Measurements from ENCODE around the gene SORBS1.
A peak's percentile ranks its signal among the peaks of the same experiment; 100 is the strongest.

SORBS1 gene

DNA sequence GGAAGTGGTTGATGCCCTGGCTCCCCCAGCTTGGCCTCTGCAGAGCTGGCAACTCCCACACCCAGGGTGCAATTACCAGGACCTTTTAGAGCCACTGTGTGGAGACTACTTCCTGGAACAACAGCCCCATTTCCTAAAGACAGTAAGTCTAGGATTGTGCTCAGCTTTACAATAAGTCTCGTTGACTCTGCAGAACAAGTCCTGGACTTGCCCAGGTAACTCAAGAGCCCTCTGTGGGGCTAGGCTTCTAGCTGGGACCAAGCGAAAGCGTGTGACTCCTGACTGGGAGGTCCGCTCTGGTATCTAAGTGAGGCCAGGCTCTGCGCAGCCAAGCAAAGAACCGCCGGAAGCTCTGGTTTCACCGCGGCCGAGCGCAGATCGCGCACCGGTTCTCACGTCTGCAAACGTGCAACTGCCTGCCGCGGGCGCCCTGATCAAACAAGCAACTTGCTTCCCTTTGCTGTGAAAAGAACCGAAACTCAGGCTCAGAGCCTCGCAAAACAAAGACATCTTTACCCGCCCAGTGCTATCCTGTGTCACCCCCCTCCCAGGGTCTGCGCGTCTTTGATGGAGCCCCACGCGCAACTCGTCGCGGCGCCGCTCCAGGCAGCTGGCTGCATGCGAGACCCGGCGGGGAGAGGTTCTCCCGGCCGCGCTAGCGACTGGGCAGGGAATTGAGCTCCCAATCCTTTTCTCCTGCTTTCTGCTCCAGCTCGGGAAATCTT, 266.0 kb downstream of the SORBS1 start:
- no peaks in the 10 kb centered on the region for H4K20me1 ChIP-seq (ENCODE audit: insufficient read depth, low read length)
- peak overlapping the region; percentile 96 for H3K4me2 ChIP-seq (ENCODE audit: low read depth, low read length)
- H3K27me3 ChIP-seq (replicated peaks; ENCODE audit: insufficient read depth, low read length), result no peaks in the 10 kb centered on the region
- H3K27ac ChIP-seq (ENCODE audit: low read length), result peak overlapping the region; percentile 89
- DNase-seq, result peak; percentile 94
- no peaks in the 10 kb centered on the region for H3K36me3 ChIP-seq (replicated peaks; ENCODE audit: insufficient read depth, low read length)
- H2AFZ ChIP-seq (ENCODE audit: low read length), result peak overlapping the region; percentile 84
- H3K79me2 ChIP-seq (ENCODE audit: low read length), result peaks cover 2% of the 10 kb centered on the region
- H3K4me3 ChIP-seq (ENCODE audit: low read length), result peak overlapping the region; percentile 53
- H3K9me2 ChIP-seq (replicated peaks; ENCODE audit: insufficient read depth, low read length), result no peaks in the 10 kb centered on the region
- peaks cover 46% of the 10 kb centered on the region for H3F3A ChIP-seq (ENCODE audit: insufficient read depth, low read length)
- H3K9me3 ChIP-seq (replicated peaks; ENCODE audit: insufficient read depth, low read length), result no peaks in the 10 kb centered on the region
- H3K4me1 ChIP-seq (ENCODE audit: low read length), result peaks cover 64% of the 10 kb centered on the region
- H3K9ac ChIP-seq (ENCODE audit: low read length), result peak overlapping the region; percentile 76
- TF ChIP-seq, protein P1, sequence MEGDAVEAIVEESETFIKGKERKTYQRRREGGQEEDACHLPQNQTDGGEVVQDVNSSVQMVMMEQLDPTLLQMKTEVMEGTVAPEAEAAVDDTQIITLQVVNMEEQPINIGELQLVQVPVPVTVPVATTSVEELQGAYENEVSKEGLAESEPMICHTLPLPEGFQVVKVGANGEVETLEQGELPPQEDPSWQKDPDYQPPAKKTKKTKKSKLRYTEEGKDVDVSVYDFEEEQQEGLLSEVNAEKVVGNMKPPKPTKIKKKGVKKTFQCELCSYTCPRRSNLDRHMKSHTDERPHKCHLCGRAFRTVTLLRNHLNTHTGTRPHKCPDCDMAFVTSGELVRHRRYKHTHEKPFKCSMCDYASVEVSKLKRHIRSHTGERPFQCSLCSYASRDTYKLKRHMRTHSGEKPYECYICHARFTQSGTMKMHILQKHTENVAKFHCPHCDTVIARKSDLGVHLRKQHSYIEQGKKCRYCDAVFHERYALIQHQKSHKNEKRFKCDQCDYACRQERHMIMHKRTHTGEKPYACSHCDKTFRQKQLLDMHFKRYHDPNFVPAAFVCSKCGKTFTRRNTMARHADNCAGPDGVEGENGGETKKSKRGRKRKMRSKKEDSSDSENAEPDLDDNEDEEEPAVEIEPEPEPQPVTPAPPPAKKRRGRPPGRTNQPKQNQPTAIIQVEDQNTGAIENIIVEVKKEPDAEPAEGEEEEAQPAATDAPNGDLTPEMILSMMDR (IDR thresholded peaks at IDR 0.05; ENCODE audit: low read length), result no peak
- TF ChIP-seq EZH2 (optimal IDR thresholded peaks at IDR 0.05; ENCODE audit: low read depth, low read length), result no peak
- no peak for TF ChIP-seq EZH2phosphoT487 (IDR thresholded peaks at IDR 0.05; ENCODE audit: low read length)

GRCh38 chr10:95293631-95294030, 267.5 kb downstream of the SORBS1 start:
- peak overlapping the region; percentile 23; the same call in 1 of the 2 replicates for H3K4me3 ChIP-seq (ENCODE audit: low read length)
- H3K79me2 ChIP-seq (ENCODE audit: low read length), result peaks cover 18% of the 10 kb centered on the region
- no peaks in the 10 kb centered on the region for H3K27me3 ChIP-seq (replicated peaks; ENCODE audit: insufficient read depth, low read length)
- peak overlapping the region; percentile 42 for H3K9ac ChIP-seq (ENCODE audit: low read length)
- peaks cover 48% of the 10 kb centered on the region for H3F3A ChIP-seq (ENCODE audit: insufficient read depth, low read length)
- H3K36me3 ChIP-seq (replicated peaks; ENCODE audit: insufficient read depth, low read length), result no peaks in the 10 kb centered on the region
- peak overlapping the region; percentile 7; the same call in 1 of the 2 replicates for H2AFZ ChIP-seq (ENCODE audit: low read length)
- H3K27ac ChIP-seq (ENCODE audit: low read length), result peak overlapping the region; percentile 89
- DNase-seq, result no peak
- H3K4me2 ChIP-seq (ENCODE audit: low read depth, low read length), result peak overlapping the region; percentile 70
- H3K9me3 ChIP-seq (replicated peaks; ENCODE audit: insufficient read depth, low read length), result no peaks in the 10 kb centered on the region
- H3K4me1 ChIP-seq (ENCODE audit: low read length), result peaks cover 76% of the 10 kb centered on the region
- no peaks in the 10 kb centered on the region for H4K20me1 ChIP-seq (ENCODE audit: insufficient read depth, low read length)
- H3K9me2 ChIP-seq (replicated peaks; ENCODE audit: insufficient read depth, low read length), result no peaks in the 10 kb centered on the region
- TF ChIP-seq EZH2phosphoT487 (IDR thresholded peaks at IDR 0.05; ENCODE audit: low read length) (no peak), EZH2 (optimal IDR thresholded peaks at IDR 0.05; ENCODE audit: low read depth, low read length) (no peak)
- TF ChIP-seq, protein P1 (IDR thresholded peaks at IDR 0.05; ENCODE audit: low read length), result no peak

DNA sequence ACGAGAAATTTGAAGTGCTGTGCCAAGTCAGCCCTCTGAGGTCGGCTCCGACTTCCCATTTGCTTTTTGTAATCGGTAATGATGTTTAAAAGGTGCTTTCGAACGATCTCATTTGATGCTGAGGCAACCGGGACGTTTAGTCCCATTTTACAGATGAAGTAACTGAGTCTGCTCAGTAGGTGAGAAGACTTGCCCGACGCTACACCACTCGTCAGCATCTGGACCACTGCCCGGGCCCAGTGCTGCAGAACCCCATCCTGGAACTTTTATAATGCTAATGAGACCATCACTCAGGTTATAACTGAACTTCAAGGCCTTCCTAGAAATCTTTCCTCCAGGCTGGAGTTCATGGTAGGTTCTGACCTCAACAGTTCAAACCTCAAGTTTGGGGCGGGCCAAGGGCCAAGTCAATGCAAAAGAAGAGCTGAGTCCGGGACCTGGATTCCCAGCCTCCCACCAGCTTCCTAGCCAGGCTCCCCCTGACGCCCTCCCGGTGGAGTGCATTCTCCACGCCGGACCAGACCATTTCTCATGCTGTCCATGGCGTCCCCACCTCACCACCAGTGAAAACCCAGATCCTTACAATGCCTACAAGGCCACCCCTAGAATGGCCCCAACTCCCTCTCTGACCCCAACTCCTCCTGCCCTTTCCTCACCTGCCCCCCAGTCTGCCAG, 269.7 kb downstream of the SORBS1 start:
- Histone ChIP-seq H3K4me3 (ENCODE audit: low read length) (peak overlapping the region; percentile 50), H2AFZ (ENCODE audit: low read length) (peak overlapping the region; percentile 66), H3K27ac (ENCODE audit: low read length) (peak overlapping the region; percentile 62; the same call in 1 of the 2 replicates), H3K9me3 (replicated peaks; ENCODE audit: insufficient read depth, low read length) (no peaks in the 10 kb centered on the region), H3K9me2 (replicated peaks; ENCODE audit: insufficient read depth, low read length) (no peaks in the 10 kb centered on the region), H3K27me3 (replicated peaks; ENCODE audit: insufficient read depth, low read length) (no peaks in the 10 kb centered on the region), H3F3A (ENCODE audit: insufficient read depth, low read length) (peaks cover 48% of the 10 kb centered on the region), H3K4me2 (ENCODE audit: low read depth, low read length) (peak overlapping the region; percentile 77), H4K20me1 (ENCODE audit: insufficient read depth, low read length) (no peaks in the 10 kb centered on the region), H3K4me1 (ENCODE audit: low read length) (peaks cover 61% of the 10 kb centered on the region), H3K9ac (ENCODE audit: low read length) (peak overlapping the region; percentile 66; the same call in 1 of the 2 replicates), H3K36me3 (replicated peaks; ENCODE audit: insufficient read depth, low read length) (no peaks in the 10 kb centered on the region), H3K79me2 (ENCODE audit: low read length) (peaks cover 39% of the 10 kb centered on the region)
- DNase-seq, result no peak
- no peak for TF ChIP-seq EZH2phosphoT487 (IDR thresholded peaks at IDR 0.05; ENCODE audit: low read length)
- no peak for TF ChIP-seq EZH2 (optimal IDR thresholded peaks at IDR 0.05; ENCODE audit: low read depth, low read length)
- TF ChIP-seq, protein P1 (IDR thresholded peaks at IDR 0.05; ENCODE audit: low read length), result no peak
